Activated T-helper 1 cell treated with anti-CD3 and anti-CD28 coated beads, Interleukin-2, amount 50 U/mL, for 16 hours (primary cell): ENCODE measurements around the gene ISCA2.

Experiments used
- DNase-seq, 2 donors: peaks; one replicate each; pipeline ENCODE4 v3.0.0-alpha.2; 2020; ENCODE audit warnings: low read depth in 1 of 2, low spot score in 1 of 2

Gene ISCA2

DNA sequence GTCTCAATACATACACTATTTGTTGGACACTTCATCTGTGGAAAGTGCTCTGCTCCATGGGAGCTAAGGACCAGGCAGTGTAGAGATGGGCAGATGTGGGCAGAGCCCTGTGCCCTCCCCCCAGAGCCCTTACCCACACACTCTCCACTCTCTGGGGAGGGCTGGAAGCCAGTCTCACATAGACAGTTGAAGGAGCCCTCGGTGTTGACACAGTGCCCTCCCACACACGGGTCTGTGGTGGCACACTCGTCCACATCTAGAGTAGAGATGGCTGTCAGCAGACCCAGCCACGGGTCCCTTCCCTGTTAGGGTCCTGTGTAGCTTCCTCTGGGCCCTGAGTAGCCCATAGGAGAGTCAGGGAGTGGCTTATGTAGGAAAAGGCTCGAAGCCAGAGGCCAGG lies 14.3 kb downstream of the ISCA2 start:
- no peak for DNase-seq

GRCh38 chr14:74508292-74508731 lies 14.7 kb downstream of the ISCA2 start:
- no peak for DNase-seq

DNA sequence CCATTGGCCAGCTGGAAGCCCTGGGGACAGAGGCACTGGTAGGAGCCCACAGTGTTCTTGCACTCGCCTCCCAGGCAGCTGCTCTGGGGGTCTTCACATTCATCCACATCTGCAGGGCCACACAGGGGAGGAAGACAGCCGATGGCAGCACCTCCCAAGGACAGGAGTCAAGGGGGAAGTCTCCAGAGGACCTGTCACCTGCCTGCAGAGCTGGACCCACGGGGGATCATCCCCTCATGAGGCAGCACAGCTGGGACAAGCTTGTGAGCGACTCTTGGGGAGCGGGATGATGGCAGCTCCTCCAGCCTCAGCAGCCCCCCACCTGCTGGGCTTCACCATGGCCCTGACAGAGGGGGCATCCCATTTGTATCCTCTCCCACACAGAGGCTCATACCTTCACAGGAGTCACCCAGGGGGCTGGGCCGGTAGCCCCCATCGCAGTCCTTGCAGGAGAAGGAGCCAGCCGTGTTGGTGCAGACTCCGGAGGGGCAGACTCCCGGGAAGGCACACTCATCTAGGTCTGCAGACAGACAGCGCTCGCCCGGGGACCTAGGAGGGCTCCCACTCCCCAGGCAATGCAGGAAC lies 15.4 kb downstream of the ISCA2 start:
- no peak for DNase-seq

- DNase-seq = no peak
These were observed 16.1 kb downstream of the ISCA2 start for GRCh38 chr14:74509587-74510222.

- DNase-seq = no peak
These were observed 16.8 kb downstream of the ISCA2 start for GRCh38 chr14:74510223-74510931.

DNA sequence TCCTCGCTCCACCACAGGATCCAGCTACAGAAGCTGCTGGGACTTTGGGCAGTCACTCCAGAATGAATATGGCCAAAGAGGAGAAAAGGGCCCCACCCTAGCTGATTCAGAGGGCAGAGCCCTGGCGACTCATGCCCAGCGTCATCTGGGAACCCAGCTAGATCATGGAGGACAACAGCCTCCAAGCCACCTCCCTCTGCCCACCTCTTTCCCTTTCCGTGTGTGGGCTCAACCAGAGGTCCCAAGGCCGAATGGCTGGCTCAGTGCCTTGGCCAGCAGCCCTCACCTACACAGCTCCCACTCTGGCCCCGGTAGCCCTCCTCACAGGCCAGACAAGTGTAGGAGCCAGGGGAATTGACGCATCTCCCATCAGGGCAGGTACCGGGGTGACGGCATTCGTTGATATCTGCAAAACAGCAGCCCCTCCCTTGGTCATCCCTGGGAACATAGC lies 17.4 kb downstream of the ISCA2 start:
- no peak for DNase-seq

- DNase-seq = no peak
These were observed 18.6 kb downstream of the ISCA2 start for GRCh38 chr14:74511966-74512830.

DNA sequence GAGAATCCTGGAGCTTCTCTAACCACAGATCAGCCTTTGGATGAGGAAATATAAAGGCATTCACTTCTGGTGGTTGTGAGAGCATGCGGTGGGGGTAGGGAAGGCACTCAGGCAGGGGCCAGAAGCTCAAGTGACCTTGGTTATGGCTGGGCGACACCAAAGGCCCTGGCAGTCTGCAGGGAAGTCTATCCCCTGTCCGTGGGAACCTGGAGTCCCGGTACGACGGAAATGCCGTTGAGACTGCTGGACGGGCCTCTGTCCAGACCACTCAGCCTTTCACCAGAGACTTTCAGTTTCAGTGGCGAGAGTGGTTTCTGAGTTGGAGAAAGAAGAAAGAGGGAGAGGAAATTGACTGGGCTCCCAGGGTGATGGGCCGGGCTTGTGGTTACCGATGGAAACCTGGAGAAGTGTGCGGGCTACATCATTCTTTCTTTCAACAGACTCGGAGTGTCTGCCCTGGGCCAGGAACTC lies 20.9 kb downstream of the ISCA2 start:
- no peak for DNase-seq

DNA sequence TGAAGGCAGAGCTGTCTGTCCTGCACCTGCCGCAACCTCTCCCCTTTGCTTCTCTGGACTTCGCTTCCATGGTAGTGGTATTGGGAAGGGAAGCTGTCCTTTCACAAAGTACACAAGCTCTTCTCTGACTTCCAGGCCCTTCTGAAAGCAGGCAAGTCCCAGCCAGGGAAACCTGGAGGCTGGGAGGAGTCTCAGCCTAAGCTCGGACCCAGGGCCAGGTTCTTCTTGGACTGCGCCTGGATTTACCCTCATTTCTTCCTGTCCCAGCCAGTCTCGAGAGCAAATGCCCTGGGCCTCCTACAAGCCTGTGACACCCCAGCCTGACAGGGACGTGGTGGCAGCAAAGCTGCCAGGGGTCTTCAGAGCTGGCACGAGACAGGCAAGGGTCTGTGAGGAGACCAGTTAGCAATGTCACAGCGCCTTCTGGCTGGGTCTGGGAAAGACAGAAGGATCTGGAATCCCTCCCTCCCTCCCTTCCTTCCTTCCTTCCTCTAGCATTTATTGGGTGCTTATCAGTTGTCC lies 22.4 kb downstream of the ISCA2 start:
- no peak for DNase-seq

DNA sequence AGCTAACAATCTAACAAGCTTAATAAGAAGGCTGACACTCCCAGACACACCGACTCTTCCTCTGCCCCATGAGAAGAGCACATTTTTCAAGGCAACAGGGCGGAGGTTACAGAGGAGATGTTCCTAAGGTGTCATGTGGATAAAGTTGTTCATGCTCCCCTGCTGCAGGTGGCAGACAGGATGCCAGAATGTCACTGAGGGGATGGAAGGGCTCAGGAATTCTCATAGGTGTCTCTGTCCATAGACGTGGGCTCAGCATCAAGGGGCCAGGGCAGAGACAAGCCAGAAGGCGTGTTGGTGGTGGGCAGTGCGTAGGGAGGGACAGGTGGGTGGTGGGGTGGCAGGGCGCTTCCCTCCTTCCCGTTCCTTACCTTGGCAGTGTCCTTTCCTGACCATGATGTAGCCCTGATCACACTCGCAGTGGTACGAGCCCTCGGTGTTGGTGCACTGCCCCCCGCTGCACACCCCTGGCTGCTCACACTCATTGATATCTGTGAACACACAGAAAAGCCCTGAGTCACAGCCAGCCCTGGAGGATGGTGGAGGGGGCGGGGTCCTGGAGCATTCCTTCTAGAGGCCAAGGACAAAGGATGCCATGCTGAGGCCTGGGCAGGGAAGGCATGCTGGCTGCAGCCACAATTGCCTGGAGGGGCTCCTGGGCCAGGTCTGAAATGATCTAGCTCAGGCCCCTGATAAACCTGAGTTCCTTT lies 23.0 kb downstream of the ISCA2 start:
- DNase-seq = no peak

- no peak for DNase-seq
These were observed 24.2 kb downstream of the ISCA2 start for GRCh38 chr14:74517731-74518130.

- DNase-seq = no peak
These were observed 24.7 kb downstream of the ISCA2 start for GRCh38 chr14:74518221-74518620.

DNA sequence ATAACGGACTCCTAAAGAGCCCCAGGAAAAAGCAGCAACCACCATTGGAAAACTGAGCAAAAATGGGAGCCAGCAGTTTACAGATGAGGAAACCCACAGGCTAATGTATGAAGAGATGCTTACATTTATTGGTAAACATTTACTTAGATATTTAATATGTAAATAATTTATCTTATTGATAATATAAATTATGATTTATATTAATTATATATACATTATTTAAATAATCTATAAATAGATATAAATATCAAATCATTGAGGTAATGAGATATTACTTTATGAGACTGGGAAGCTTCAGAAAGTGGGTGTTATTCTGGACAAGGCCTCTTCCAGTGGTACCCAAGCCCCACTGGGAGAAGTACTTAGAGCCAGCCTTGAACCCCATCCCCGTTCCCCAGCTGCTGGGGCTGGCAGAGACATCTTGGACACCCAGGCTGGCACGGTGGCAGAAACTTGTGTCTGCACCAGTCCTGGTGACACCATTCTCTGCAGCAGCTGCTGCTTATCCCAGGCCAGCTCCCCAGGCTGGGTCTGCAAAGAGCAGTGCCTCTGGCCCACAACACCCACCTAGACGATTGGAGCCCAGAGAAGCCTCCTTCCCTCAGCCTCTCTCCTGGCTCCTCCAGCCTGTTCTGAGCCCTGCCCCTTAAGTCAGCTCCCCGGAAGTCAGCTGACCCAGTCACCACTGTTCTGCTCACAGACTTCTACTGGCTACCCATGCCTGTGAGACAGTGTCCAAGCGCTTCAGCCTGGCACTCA lies 25.9 kb downstream of the ISCA2 start:
- DNase-seq = no peak

DNA sequence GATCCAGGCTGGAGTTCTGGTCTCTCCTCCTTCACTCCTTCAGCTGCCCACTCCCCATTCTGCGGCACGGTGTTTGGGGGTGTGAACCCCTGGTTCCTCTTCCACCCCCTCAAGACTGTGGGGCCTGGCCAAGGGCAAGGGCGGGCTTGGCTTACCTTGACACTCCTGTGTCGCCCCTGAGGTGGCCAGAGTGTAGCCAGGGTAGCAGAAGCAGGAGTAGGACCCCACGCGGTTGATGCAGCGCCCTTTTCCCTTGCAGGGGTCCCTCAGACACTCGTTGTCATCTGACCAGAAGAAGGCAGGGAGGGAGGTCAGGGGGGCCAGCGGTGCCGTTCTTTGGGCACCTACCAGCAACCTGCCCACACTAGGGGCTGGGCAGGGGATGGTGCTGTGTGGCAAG lies 28.2 kb downstream of the ISCA2 start:
- DNase-seq = no peak

DNA sequence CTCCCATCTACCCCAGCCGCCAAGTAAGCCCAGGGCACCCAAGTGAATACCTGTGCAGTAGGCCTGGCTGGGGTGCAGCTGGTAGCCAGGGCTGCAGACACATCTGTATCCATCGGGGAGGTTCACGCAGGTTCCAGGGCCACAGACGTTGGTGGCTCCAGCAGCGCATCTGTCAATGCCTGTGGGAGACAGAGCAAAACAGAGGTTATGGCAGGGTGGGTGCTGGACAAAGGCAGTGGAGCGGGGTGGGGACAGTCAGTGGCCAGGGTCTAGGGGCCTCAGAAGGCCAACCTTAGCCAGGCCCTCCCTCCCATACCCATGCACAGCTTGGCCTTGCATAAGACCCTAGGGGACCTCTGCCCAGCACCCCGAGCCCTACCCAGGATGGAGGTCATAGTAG lies 29.2 kb downstream of the ISCA2 start:
- DNase-seq = no peak

DNA sequence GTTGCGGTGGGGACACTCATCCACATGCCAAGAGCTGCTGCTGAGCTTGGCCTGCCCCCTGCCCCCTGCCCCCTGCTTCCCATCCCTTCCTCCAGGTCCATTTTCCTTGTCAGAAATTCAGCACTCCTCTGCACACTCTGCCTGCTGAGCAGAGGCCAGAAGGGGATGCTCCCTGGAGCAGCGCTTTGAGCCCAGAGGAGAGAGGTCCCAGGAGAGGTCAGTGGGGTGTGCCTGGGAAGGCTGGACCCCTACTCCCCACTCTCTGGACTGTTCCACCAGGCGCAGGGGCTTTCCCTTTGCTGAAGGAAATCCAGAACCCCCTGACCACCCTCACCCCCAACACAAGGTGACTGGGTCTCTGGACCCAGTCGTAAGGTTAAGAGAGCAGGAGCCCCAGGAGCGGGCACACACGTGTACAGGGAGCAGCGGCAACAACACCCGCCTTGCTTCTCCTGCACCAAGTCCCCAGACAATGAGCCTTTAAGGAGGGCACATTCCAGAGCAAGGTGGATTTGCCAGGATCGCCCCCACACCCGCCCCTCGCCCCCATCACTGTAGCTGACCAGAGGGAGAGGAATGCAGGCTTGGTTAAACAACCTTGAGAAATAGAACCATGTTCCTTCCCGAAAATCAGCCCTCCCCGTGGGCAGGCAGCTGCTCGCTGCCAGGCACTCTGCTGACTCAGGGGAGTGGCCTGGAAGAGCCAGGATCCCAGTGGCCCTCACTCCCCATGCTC lies 30.7 kb downstream of the ISCA2 start:
- no peak for DNase-seq

DNA sequence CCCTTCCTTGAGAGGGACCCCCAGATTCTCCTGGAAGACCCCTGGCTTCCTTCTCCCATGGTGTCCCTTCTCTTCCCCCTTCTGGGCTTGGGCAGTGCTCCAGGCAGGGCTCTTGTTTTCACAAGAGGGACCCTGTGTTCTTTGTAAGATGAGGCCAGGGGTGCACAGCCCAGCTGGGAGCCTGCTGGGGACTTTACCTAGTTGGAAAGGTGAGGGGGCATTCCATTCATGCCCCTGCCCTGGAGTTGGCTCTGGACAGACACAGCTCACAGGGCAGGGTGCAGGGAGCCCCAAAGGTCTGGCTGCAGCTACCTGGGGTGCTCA lies 31.2 kb downstream of the ISCA2 start:
- no peak for DNase-seq

GRCh38 chr14:74525361-74525851 lies 31.8 kb downstream of the ISCA2 start:
- DNase-seq = no peak
